SH-SY5Y (cell line): ENCODE measurements around the gene PIK3AP1.

Experiments
- GATA2 ChIP-seq: IDR thresholded peaks from 2 replicates; pipeline ENCODE4 v1.6.1; 2011; ENCODE audit warnings: mild to moderate bottlenecking, low read depth, low read length
- GATA3 ChIP-seq: IDR thresholded peaks from 2 replicates; pipeline ENCODE4 v1.6.1; 2011; ENCODE audit warnings: low read depth, mild to moderate bottlenecking, low read length, moderate library complexity

The PIK3AP1 gene

DNA sequence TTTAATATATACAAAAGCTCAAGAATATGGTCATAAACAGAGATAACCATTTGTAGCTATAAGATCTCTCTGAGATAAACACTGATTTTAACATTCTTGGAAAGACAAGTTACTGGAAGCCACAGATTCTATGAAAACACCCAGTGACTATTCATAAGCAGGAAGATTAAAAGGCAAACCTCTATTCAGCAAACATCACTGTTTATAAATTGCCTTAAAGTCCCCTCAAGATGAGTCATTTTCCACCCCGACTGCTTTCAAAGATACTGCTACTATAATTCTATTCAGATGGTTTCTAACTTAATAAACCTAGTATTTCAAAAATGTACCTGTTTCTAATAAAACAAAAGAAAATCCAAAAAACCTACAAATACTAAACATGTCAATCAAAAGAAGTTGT, 154.5 kb downstream of the PIK3AP1 start:
- no peak for TF ChIP-seq GATA2
- no peak for TF ChIP-seq GATA3

DNA sequence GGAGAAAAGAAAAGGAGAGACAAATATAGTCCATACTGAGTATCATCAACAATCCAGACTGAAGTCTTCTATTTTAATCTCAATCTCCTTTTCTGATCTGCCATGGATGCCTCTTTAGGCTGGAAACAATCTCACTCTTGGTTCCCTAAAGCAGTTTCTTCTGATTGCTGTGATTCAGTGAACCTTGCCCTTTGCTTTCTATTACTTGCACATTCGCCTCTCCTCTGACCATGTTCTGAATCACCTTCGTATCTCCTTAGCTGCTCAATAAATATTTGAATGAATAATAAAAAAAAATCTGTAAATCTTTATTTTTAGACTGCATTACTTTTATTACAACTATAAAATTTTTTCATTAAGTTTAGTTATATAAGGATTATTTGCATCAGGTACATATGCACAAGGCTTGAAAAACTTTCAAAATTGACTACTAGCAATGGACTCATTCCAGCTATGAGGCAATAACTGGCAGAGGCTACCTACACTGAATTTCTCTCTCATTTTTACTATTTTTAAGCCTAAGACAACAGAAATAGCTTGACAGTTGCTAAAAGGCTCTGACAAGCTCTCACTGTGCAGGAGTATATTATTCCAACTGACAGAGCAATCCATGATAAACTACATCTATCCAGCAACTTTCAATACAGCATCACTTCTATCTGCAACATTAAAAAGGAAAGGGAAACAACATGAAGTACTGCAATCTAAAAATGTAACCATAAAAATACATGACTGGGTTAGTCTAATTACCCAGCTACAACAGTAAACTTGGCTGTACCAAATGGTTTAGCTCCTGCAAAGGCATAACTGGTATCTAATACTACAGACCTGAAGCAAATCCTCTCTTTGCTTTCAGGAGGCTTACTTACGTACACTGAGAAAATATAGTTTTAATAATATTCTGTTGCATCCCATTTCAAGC, 159.1 kb downstream of the PIK3AP1 start:
- TF ChIP-seq GATA3 (no peak), GATA2 (no peak)

DNA sequence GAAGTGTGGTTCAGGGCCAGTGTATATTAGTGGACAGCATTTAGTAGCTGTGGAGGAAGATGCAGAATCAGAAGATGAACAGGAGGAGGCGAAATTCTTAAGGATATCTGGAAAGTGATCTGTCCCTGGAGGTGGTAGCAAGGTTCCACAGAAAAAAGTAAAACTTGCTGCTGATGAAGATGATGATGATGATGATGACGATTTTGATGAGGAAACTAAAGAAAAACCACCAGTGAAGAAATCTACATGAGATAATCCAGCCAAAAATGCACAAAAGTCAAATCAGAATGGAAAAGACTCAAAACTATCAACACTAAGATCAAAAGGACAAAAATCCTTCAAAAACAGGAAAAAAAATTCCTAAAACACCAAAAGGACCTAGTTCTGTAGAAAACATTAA, 159.8 kb downstream of the PIK3AP1 start:
- TF ChIP-seq GATA2, result no peak
- no peak for TF ChIP-seq GATA3

DNA sequence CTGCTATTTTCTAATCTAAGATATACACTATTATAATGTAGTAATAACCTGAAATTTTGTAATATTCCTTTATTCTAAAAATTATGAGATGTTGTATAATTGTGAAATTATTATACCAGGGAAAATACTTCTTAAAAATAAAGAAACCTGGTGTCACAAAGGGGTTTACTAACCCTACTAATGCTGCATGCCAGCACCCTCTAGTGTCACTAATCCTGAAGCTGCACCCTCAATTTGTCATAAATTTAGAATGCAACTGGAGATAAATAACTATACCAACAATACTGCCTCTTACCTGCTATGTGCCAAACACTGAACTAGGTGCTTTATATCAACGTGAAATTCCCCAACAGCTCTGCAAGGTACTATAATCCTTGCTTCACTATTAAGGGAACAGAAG, 164.3 kb downstream of the PIK3AP1 start:
- TF ChIP-seq GATA3 (no peak), GATA2 (no peak)

DNA sequence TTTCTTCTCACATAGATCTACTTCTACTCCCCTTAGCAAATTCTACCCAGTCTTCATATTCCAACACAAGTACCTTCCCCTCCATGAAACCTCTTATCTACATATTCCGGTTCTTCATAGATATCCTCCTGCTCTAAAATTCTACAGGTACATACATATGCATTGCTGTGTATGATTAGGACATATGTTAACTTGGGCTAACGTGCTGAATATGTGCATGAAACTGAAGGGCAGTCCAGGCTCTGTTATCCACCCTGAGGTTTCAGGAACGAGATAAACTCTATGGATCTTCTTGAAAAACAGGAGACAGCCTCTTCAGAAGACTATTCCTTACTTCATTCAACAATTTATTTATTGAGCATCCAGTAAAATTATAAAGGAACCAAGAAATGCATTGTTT, 165.0 kb downstream of the PIK3AP1 start:
- TF ChIP-seq GATA3 (no peak), GATA2 (no peak)

DNA sequence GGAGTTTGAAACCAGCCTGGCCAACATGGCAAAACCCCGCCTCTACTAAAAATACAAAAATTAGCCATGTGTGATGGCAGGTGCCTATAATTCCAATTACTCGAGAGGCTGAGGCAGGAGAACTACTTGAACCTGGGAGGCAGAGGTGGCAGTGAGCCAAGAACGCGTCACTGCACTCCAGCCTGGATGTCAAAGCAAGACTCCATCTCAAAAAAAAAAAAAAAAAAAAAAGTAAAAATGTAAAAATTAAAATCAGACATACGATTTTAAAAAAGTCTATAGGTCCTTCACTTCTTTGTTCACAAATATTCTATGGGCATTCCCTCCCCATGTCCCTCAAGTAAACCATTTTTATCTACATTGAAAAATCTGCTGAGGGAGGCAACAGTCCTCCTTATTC, 171.7 kb downstream of the PIK3AP1 start:
- no peak for TF ChIP-seq GATA2
- no peak for TF ChIP-seq GATA3
